RWPE1 (cell line): Measurements from ENCODE around the gene NHS.
"Not testable (repeated sequence)": the region's sequence is repeated elsewhere in the genome, so short reads cannot be mapped to it uniquely, and the experiment has no call there.

Experiments used
- CTCF ChIA-PET: fragments of 350-600 bp; sonication (Branson Sonifier 250); formaldehyde crosslinking; extraction: SDS; loops from one replicate; lab custom pipeline; 2021; lab: Yijun Ruan, JAX
- POLR2A ChIA-PET: fragments of 400-600 bp; formaldehyde crosslinking; extraction: SDS; loops from one replicate; lab custom pipeline; 2020; ENCODE audit warnings: antibody characterized with exemption; ENCODE audit not compliant: low non-redundant PET; lab: Yijun Ruan, JAX
- DNase-seq: peaks from one replicate; pipeline ENCODE4 v3.0.0; 2012; ENCODE audit warnings: low spot score
- H3K27ac ChIP-seq: fragments of 450-650 bp; 2 replicates; pipeline ENCODE4 v1.5.1; 2017
- TF ChIP-seq, protein P1 (sequence below): fragments of 450-650 bp; conservative IDR thresholded peaks from 2 replicates; pipeline ENCODE4 v1.5.1; 2017; ENCODE audit warnings: low read depth, mild to moderate bottlenecking

Gene NHS

DNA sequence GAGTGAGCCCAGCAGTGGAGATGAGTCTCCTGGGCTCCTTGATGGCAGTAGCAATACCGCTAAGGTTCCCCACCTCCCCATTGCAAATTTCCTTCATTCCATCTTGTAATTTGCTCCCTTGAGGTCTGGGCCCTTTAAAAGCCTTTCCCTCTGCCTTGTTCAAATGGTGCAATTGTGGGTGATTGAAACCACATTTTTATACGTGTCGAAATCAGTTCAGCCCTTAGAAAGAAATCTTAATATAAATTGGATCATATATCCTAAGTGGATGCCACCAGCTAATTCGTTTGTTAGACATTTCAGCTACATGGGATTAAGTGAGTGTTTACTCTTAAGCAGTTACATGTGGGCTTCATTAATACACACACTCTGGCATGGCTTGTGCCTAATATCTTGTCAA lies 68.6 kb downstream of the NHS start:
- H3K27ac ChIP-seq = no peak overlapping the region
- TF ChIP-seq, protein P1, sequence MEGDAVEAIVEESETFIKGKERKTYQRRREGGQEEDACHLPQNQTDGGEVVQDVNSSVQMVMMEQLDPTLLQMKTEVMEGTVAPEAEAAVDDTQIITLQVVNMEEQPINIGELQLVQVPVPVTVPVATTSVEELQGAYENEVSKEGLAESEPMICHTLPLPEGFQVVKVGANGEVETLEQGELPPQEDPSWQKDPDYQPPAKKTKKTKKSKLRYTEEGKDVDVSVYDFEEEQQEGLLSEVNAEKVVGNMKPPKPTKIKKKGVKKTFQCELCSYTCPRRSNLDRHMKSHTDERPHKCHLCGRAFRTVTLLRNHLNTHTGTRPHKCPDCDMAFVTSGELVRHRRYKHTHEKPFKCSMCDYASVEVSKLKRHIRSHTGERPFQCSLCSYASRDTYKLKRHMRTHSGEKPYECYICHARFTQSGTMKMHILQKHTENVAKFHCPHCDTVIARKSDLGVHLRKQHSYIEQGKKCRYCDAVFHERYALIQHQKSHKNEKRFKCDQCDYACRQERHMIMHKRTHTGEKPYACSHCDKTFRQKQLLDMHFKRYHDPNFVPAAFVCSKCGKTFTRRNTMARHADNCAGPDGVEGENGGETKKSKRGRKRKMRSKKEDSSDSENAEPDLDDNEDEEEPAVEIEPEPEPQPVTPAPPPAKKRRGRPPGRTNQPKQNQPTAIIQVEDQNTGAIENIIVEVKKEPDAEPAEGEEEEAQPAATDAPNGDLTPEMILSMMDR = no peak
- ChIA-PET POLR2A (no interaction called here), CTCF (interaction anchor here (0.6 kb wide), 1 partner anchor 203 kb away, joined by 4 read pairs; no protein-coding TSS in a partner anchor)
- no peak for DNase-seq

DNA sequence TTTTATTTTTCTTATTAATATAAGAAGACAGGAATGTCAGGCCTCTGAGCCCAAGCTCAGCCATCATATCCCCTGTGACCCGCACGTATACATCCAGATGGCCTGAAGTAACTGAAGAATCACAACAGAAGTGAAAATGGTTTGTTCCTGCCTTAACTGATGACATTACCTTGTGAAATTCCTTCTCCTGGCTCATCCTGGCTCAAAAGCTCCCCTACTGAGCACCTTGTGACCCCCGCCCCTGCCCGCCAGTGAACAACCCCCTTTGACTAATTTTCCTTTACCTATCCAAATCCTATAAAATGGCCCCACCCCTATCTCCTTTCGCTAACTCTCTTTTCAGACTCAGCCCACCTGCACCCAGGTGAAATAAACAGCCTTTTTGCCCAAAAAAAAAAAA lies 71.3 kb downstream of the NHS start:
- DNase-seq, POLR2A ChIA-PET, H3K27ac ChIP-seq: not testable (repeated sequence)
- CTCF ChIA-PET = interaction anchor here (1.0 kb wide), 1 partner anchor 202 kb away, joined by 3 read pairs; no protein-coding TSS in a partner anchor

DNA sequence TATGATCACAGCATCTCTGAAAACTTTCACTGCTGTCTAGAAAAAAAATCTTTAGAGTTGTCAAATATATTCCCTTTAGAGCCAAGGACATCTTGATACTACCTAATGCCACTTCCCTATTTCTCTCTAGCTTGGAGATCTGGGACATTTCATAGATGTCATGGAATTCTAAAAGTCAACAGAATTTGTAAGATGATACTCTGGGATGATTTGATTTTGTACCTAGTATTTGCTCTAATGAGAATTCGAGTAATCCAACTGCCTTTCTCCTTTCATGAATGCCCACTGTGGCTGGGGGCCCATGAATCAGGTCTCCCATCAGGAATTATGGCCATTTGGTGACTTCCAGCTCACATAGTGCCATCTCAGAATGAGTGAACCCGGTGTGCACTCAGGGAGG lies 73.2 kb downstream of the NHS start:
- no peak overlapping the region for H3K27ac ChIP-seq
- no peak for DNase-seq
- ChIA-PET CTCF (no interaction called here), POLR2A (no interaction called here)
- TF ChIP-seq, protein P1 = no peak

DNA sequence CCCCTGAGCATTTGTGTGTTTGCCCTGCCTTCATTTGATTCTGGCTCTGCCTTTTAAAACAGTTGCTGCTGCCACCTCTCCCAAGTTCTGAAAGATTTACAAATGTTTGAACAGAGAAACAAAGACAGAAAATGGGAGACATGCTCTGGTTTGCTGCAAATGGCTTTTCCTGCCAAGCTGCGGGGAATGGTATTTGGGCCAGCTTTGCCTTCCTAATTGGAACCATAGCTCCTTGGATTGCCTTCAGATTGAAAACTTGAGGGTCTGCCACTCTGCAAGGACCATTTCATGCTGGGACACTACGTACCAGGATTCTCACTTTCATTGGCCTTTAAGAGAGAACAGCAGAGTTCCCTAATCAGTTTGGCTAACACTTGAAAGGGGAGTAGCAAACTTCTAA lies 74.9 kb downstream of the NHS start:
- no peak for DNase-seq
- H3K27ac ChIP-seq = no peak overlapping the region
- POLR2A ChIA-PET = no interaction called here
- TF ChIP-seq, protein P1 = no peak
- CTCF ChIA-PET = no interaction called here

DNA sequence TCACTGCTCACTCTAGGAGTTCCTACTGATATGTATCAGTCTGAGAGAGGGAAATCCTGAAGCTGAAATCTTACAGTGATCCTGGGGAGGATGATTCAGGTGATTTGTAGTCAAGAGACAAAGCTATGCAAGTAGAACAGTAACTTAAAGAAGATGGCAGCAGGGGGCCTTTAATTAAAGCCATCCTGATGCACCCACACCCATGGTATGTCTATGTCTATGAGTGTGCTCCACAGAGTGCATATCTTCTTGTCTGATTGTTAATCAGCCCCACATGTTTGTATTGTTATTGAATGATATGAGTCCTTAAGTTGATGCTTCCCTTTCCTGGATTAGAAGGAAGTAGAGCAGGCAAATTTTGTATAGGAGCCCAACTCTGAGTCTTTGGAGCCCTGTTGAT lies 78.8 kb downstream of the NHS start:
- ChIA-PET CTCF (interaction anchor here (0.6 to 0.7 kb wide), 2 partner anchors 131 to 134 kb away, joined by 3 to 5 read pairs; no protein-coding TSS in a partner anchor), POLR2A (no interaction called here)
- H3K27ac ChIP-seq = no peak overlapping the region
- DNase-seq = no peak
- TF ChIP-seq, protein P1 = no peak

DNA sequence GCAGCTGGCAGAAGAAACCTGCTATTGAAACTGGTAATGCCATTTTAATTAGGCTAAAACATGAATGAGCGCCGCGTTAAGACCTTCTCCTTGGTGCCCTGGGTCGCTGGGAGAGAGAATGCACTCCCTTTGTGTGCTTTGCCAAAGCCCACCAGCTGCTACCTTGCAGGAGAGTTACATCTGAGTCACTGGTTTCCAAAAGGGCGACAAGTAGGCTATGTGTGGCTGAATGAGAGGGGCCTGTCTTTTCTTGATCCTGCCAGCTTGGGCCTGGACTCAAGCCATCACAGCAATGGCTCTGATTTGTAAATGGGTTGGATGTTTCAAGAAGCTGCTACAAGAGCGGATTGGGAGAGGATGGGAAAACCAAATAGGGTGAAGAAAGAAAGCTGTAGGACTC lies 81.5 kb downstream of the NHS start:
- ChIA-PET POLR2A (no interaction called here), CTCF (no interaction called here)
- no peak overlapping the region for H3K27ac ChIP-seq
- TF ChIP-seq, protein P1 = no peak
- DNase-seq = no peak

DNA sequence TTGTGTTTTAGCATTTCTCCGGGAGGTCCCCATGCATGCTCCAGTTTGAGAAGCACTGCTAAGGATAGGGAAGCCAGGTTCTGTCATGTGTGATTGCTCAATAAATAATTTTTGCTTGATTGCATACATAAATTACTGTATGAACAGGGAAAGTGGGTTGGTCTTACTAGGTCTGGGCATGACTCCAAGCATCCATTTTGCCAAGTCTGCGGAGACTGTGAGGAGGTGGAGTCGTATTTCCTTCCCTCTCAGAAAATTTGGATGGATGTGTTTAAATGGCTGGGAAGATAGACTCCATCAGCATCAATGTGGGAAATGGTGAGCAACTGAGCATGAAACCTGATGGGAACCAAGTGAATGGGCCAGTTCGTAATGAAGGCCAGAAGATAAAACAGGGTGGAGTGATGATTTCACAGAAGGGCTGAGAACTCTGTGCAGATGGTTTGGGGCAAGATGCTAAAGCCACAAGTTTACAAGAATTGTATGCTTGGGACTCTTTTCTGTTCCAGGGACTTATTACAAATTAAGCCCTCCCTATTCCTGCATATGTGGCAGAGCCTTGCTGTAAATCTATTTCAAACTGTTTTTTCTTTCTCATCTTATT lies 84.1 kb downstream of the NHS start:
- ChIA-PET CTCF (interaction anchor here (0.6 kb wide), 1 partner anchor 133 kb away, joined by 4 read pairs; no protein-coding TSS in a partner anchor), POLR2A (no interaction called here)
- no peak overlapping the region; the same call in 1 of the 2 replicates for H3K27ac ChIP-seq
- peak; percentile 2 for DNase-seq
- TF ChIP-seq, protein P1 = no peak
